ENCODE measurements around the gene C2CD4D. TPM values are rescaled to one million over a fixed set of nuclear protein-coding genes. Genes with fewer than 3 reads are reported as not detected.

The C2CD4D gene
- total RNA-seq, 1 donor from 2014 or later, result not detected

- Mint-ChIP-seq H3K4me1 (ENCODE audit: unreplicated experiment) (no peaks in the 10 kb centered on the region), H3K36me3 (ENCODE audit: unreplicated experiment) (no peaks in the 10 kb centered on the region), H3K27me3 (ENCODE audit: unreplicated experiment) (peaks cover 63% of the 10 kb centered on the region), H3K9me3 (ENCODE audit: unreplicated experiment) (no peaks in the 10 kb centered on the region), H3K27ac (ENCODE audit: unreplicated experiment) (no peak overlapping the region), H3K4me3 (ENCODE audit: unreplicated experiment) (no peak overlapping the region)
- no peak for TF ChIP-seq CTCF (IDR thresholded peaks at IDR 0.05)
- DNase-seq (ENCODE audit: extremely low spot score, unreplicated experiment), result no peak
Measured at GRCh38 chr1:151849126-151849525, 9.5 kb upstream of the C2CD4D start.

GRCh38 chr1:151847867-151848596 lies 8.4 kb upstream of the C2CD4D start:
- no peaks in the 10 kb centered on the region for H3K4me1 Mint-ChIP-seq (ENCODE audit: unreplicated experiment)
- no peaks in the 10 kb centered on the region for H3K9me3 Mint-ChIP-seq (ENCODE audit: unreplicated experiment)
- no peak for DNase-seq (ENCODE audit: extremely low spot score, unreplicated experiment)
- no peak for TF ChIP-seq CTCF (IDR thresholded peaks at IDR 0.05)
- peaks cover 66% of the 10 kb centered on the region for H3K27me3 Mint-ChIP-seq (ENCODE audit: unreplicated experiment)
- no peak overlapping the region for H3K4me3 Mint-ChIP-seq (ENCODE audit: unreplicated experiment)
- no peaks in the 10 kb centered on the region for H3K36me3 Mint-ChIP-seq (ENCODE audit: unreplicated experiment)
- no peak overlapping the region for H3K27ac Mint-ChIP-seq (ENCODE audit: unreplicated experiment)

GRCh38 chr1:151846686-151847237 lies 7.1 kb upstream of the C2CD4D start:
- Mint-ChIP-seq H3K27me3 (ENCODE audit: unreplicated experiment) (peaks cover 62% of the 10 kb centered on the region), H3K27ac (ENCODE audit: unreplicated experiment) (no peak overlapping the region), H3K4me1 (ENCODE audit: unreplicated experiment) (no peaks in the 10 kb centered on the region), H3K36me3 (ENCODE audit: unreplicated experiment) (no peaks in the 10 kb centered on the region), H3K4me3 (ENCODE audit: unreplicated experiment) (no peak overlapping the region), H3K9me3 (ENCODE audit: unreplicated experiment) (no peaks in the 10 kb centered on the region)
- no peak for DNase-seq (ENCODE audit: extremely low spot score, unreplicated experiment)
- no peak for TF ChIP-seq CTCF (IDR thresholded peaks at IDR 0.05)

- H3K36me3 Mint-ChIP-seq (ENCODE audit: unreplicated experiment), result no peaks in the 10 kb centered on the region
- DNase-seq (ENCODE audit: extremely low spot score, unreplicated experiment), result no peak
- no peaks in the 10 kb centered on the region for H3K4me1 Mint-ChIP-seq (ENCODE audit: unreplicated experiment)
- H3K9me3 Mint-ChIP-seq (ENCODE audit: unreplicated experiment), result no peaks in the 10 kb centered on the region
- peaks cover 62% of the 10 kb centered on the region for H3K27me3 Mint-ChIP-seq (ENCODE audit: unreplicated experiment)
- no peak overlapping the region for H3K4me3 Mint-ChIP-seq (ENCODE audit: unreplicated experiment)
- TF ChIP-seq CTCF (IDR thresholded peaks at IDR 0.05), result no peak
- no peak overlapping the region for H3K27ac Mint-ChIP-seq (ENCODE audit: unreplicated experiment)
Measured at GRCh38 chr1:151846062-151846568, 6.5 kb upstream of the C2CD4D start.

- H3K27ac Mint-ChIP-seq (ENCODE audit: unreplicated experiment), result no peak overlapping the region
- peaks cover 9% of the 10 kb centered on the region for H3K4me1 Mint-ChIP-seq (ENCODE audit: unreplicated experiment)
- no peaks in the 10 kb centered on the region for H3K9me3 Mint-ChIP-seq (ENCODE audit: unreplicated experiment)
- DNase-seq (ENCODE audit: extremely low spot score, unreplicated experiment), result no peak
- H3K27me3 Mint-ChIP-seq (ENCODE audit: unreplicated experiment), result peaks cover 64% of the 10 kb centered on the region
- H3K4me3 Mint-ChIP-seq (ENCODE audit: unreplicated experiment), result no peak overlapping the region
- H3K36me3 Mint-ChIP-seq (ENCODE audit: unreplicated experiment), result no peaks in the 10 kb centered on the region
- TF ChIP-seq CTCF (IDR thresholded peaks at IDR 0.05), result no peak
Measured at GRCh38 chr1:151843398-151843797, 3.8 kb upstream of the C2CD4D start.

Data from osteocyte (in vitro differentiated cells).